Right ventricle myocardium superior (tissue), 1 donor: ENCODE measurements around the gene TTC9. TPM values are rescaled to one million over a fixed set of nuclear protein-coding genes. Genes with fewer than 3 reads are reported as not detected.
"Not testable (repeated sequence)": the region's sequence is repeated elsewhere in the genome, so short reads cannot be mapped to it uniquely, and the experiment has no call there.

Experiments used
- ATAC-seq: fragments of 200-7000 bp; cut with Tn5 transposase; one replicate; pipeline ENCODE4 v1.9.1; 2020; ENCODE audit warnings: mild to moderate bottlenecking; ENCODE audit not compliant: poor library complexity
- DNase-seq: peaks from one replicate; pipeline ENCODE4 v3.0.0-alpha.2; 2020
- intact Hi-C: fragments of 100-400 bp; cut with DNase I; formaldehyde crosslinking; loops from one replicate; pipeline ENCODE4 v1.11.2; 2022
- total RNA-seq: library from RNA; stranded (reverse); fragmentation: NEBNext Ultra II Directional; extraction: Animal tissue kit (Norgen Biotek cat#: 25700); gene quantifications from one replicate; pipeline ENCODE4 v1.2.1, GENCODE V29; 2021
- donor health status: DM: no; HTN: yes; CAD: no; lungs with severe emphysema.

TTC9 gene
- total RNA-seq, 1 donor from 2014 or later, result 0.91 TPM

DNA sequence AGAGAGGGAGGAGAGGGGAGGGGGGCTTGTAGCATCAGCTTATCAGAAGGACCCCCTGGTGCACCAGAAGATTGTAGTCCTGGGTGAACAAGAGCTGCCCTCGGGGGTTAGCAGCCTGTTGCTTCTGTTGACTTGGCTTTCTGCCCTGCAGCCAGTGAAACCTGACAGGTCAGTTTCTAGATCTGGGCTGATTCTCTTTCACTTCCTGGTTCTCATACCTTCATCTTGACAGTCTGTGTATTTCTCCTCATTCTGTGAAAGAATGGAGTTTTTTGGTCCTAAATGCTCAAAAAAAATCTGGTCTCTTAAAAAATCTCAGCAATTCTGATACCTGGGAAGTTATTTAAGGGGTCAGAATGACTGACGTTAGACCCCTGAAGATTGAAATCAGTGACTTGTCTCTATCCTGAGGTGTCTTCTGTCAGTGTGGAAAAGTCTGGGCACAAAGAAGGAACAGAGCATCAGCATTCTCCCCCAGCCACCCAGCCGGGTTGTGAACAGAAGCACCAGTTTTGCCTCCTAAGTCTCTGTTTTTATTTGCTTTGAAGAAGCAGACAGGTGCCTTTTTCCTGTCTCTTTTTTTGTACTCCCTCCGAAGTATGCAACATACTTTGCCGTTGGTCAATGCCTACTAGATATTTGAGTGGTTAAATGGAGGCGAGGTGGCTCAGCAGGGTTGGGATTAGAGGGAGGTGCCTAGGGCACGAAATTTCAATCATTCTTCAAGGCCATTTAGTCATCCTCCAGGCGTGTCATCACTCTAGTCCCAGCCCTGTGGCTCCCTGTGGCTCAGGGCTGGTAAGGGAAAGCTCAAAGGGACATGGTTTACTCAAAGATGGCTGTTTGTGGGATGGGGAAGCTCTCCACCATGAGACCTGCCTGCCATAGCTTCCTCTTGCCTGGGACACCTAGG is 24.0 kb downstream of the TTC9 start:
- DNase-seq, result no peak
- intact Hi-C loops, result no loop called here
- ATAC-seq, result no peak

GRCh38 chr14:70666361-70666686 is 24.6 kb downstream of the TTC9 start:
- DNase-seq (no peak), ATAC-seq (no peak)
- intact Hi-C loops, result no loop called here

GRCh38 chr14:70670992-70671651 is 29.4 kb downstream of the TTC9 start:
- intact Hi-C loops, result no loop called here
- no peak for DNase-seq
- ATAC-seq, result no peak

GRCh38 chr14:70671652-70672644 is 30.2 kb downstream of the TTC9 start:
- ATAC-seq (no peak), DNase-seq (no peak)
- intact Hi-C loops, result no loop called here

- intact Hi-C loops, result no loop called here
- DNase-seq (no peak), ATAC-seq (no peak)
Measured at GRCh38 chr14:70677341-70677740, 35.6 kb downstream of the TTC9 start.

DNA sequence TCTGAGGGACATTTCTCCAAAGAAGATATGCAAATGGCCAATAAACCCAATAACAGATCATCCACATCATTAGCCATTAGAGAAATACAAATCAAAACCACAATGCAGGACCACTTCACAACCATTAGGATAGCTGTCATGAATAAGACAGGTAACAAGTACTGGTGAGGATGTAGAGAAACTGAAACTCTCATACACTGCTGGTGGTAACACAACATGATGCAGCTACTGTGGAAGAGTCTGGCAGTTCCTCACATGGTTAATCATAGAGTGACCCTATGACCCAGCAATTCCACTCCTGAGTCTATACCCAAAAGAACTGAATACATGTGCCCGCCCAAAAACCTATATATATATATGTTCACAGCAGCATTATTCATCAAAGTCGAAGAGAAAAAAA is 39.0 kb downstream of the TTC9 start:
- DNase-seq (no peak), ATAC-seq (no peak)
- intact Hi-C loops, result no loop called here

DNA sequence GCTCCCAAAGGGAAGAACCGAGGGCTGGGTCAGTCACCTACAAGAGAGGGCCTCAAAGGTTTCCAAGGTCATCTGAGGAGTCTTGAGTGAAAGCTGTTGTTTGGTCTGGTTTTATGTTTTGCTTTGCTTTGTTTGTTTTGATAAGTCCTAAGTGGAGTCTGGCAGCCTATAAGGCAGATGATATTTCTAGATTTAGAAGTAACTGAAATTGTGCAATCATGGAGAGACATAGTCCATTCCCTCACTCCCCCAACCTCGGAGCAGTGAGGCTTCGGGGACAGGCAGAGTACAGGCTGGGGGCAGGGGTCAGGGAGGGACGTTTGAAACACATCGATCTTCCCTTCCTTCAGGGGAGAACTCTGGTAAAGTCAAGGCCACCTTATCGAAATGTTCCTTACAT is 42.3 kb downstream of the TTC9 start:
- no peak for ATAC-seq

DNA sequence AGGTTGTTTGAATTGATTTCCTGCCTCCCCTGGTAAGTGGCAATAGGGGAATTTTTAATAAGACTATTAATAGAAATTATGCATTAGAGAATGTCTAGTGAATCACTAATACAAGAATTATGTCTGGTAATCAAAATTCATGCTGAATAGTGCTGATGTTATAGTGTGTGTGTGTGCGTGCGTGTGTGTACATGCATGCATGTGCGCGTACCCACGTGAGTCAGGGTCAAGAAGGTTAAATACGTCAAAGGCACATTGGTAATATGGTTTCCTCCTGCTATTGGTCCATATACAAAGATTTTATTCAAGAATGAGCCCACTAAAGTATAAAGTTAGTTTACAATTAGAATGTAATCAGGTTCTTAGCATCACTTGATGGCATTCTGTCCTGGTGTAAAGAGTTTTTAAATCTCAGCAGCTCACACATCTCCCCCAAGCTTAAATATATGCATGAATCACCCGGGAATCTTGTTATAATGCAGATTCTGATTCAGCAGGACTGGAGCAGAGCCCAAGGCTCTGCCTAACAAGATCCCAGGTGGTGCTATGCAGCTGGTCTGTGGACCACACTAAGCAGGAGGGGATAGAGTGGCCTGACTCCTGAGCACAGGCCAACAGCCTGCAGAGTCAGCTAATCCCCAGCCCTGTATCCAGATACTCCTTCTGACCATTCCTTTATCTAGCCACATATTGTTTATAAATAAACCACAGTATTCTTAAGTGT is 43.9 kb downstream of the TTC9 start:
- DNase-seq (no peak), ATAC-seq (no peak)
- intact Hi-C loops, result no loop called here

More for the DNA sequence above, 42.3 kb downstream of the TTC9 start:
- intact Hi-C loops, result no loop called here
- no peak for DNase-seq

GRCh38 chr14:70692210-70692609 is 50.5 kb downstream of the TTC9 start:
- intact Hi-C loops, result no loop called here
- ATAC-seq (no peak), DNase-seq (peak; percentile 65)

DNA sequence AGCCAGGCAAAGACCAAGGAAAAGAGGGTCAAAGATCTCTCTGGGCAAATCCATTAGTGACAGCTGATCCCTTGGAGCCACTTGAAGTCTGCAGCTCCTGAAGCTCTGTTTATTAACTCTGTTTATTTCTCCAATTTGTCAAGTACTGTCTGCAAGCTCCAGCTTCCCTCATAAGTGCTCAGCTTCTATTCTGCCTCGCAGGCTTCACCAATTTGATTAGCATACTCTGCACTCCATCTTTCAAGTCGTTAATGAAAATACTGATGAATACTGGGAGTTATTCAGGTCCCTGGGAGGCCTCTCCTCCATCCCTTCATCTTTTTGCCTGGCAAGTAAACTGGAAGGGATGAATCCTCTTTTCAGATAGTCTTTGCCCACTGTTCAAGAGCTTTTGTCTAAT is 54.3 kb downstream of the TTC9 start:
- no peak for ATAC-seq
- intact Hi-C loops, result no loop called here

GRCh38 chr14:70697701-70698100 is 56.0 kb downstream of the TTC9 start:
- ATAC-seq, result no peak
- intact Hi-C loops, result no loop called here

More for the DNA sequence above, 54.3 kb downstream of the TTC9 start:
- DNase-seq, result no peak

GRCh38 chr14:70698288-70698687 is 56.6 kb downstream of the TTC9 start:
- ATAC-seq (peak; percentile 41), DNase-seq (peak; percentile 44)
- intact Hi-C loops, result no loop called here

More at GRCh38 chr14:70697701-70698100, 56.0 kb downstream of the TTC9 start:
- no peak for DNase-seq

GRCh38 chr14:70699646-70700045 is 57.9 kb downstream of the TTC9 start:
- DNase-seq (no peak), ATAC-seq (no peak)
- intact Hi-C loops, result loop anchor here (10.0 kb wide), 1 partner anchor 55 kb away; the partner anchor contains the start of gene TTC9

GRCh38 chr14:70700955-70701585 is 59.4 kb downstream of the TTC9 start:
- ATAC-seq, result no peak
- DNase-seq, result no peak
- intact Hi-C loops, result loop anchor here (10.0 kb wide), 1 partner anchor 56 kb away; the partner anchor contains the start of gene TTC9

DNA sequence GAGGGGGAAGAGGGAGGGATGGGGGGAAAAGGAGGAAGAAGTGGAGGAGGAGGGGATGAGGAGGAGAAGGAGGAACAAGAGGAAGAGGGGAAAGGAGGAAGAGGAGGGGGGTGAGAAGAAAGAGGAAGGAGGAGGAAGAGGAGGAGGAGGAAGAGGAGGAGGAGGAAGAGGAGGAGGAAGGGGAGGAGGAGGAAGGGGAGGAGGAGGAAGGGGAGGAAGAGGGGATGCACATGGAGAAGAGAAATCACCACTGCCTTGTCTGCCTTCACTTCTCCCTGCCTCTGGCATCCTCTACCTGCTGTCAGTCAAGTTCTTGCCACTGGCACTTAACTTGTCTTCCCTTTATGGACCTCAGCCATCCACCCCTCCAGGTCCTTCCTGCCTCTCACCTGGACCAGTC is 59.9 kb downstream of the TTC9 start:
- no peak for ATAC-seq
- intact Hi-C loops, result loop anchor here (10.0 kb wide), 1 partner anchor 57 kb away; the partner anchor contains the start of gene TTC9

GRCh38 chr14:70702161-70702560 is 60.4 kb downstream of the TTC9 start:
- ATAC-seq, result no peak
- intact Hi-C loops, result loop anchor here (10.0 kb wide), 1 partner anchor 57 kb away; the partner anchor contains the start of gene TTC9
- no peak for DNase-seq

More for the DNA sequence above, 59.9 kb downstream of the TTC9 start:
- DNase-seq, result no peak

GRCh38 chr14:70703621-70704168 is 62.0 kb downstream of the TTC9 start:
- DNase-seq, ATAC-seq: not testable (repeated sequence)
- intact Hi-C loops, result loop anchor here (10.0 kb wide), 1 partner anchor 59 kb away; the partner anchor contains the start of gene TTC9
